Peyer's patch (tissue), 4 donors: ENCODE results near the gene RNF166.

Source experiments
- POLR2A ChIP-seq, 2 donors: fragments of 450-650 bp; IDR thresholded peaks; one replicate each; pipeline ENCODE4 v1.5.1; 2017; ENCODE audit warnings: antibody characterized with exemption in 2 of 2, mild to moderate bottlenecking in 2 of 2, moderate library complexity in 2 of 2
- TF ChIP-seq, protein P1 (sequence below), 6 experiments: fragments of 450-650 bp in 4 of 6; fragments of 200-600 bp in 2 of 6; sonication (generic) in 1 of 6; IDR thresholded peaks; one replicate each; pipeline ENCODE4 v1.5.1; 2017 to 2019; ENCODE audit warnings: antibody characterized with exemption in 6 of 6, mild to moderate bottlenecking in 3 of 6, moderate library complexity in 1 of 6

- TF ChIP-seq, protein P1, sequence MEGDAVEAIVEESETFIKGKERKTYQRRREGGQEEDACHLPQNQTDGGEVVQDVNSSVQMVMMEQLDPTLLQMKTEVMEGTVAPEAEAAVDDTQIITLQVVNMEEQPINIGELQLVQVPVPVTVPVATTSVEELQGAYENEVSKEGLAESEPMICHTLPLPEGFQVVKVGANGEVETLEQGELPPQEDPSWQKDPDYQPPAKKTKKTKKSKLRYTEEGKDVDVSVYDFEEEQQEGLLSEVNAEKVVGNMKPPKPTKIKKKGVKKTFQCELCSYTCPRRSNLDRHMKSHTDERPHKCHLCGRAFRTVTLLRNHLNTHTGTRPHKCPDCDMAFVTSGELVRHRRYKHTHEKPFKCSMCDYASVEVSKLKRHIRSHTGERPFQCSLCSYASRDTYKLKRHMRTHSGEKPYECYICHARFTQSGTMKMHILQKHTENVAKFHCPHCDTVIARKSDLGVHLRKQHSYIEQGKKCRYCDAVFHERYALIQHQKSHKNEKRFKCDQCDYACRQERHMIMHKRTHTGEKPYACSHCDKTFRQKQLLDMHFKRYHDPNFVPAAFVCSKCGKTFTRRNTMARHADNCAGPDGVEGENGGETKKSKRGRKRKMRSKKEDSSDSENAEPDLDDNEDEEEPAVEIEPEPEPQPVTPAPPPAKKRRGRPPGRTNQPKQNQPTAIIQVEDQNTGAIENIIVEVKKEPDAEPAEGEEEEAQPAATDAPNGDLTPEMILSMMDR (IDR thresholded peaks at IDR 0.05): no peak
- TF ChIP-seq POLR2A (IDR thresholded peaks at IDR 0.05): no peak
Observed at GRCh38 chr16:88659160-88659559, 47.0 kb downstream of the RNF166 start.
